ENCODE measurements around the gene MTX2.

The MTX2 gene

DNA sequence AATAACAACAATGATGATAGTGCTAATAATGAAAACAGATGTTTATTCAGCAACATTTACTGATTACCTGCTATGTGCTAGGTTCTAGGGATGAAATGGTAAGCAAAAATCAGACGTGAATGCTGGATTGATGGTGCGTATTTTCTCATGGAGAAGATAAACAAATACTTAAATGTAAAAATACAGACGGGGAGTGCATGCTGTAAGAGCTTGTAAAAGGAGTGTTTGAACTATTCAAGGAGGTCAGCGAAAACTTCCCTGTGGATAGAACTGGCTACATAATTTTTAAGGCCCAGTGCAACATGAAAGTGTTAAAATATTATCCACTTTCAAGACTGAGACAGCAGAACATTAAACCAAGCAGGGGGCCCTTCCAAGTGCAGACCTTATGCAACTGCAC, 22.1 kb downstream of the MTX2 start:
- Histone ChIP-seq H3K9ac (ENCODE audit: low read length) (no peak overlapping the region), H3K27ac (ENCODE audit: low read depth, low read length) (no peak overlapping the region), H3K4me2 (ENCODE audit: low read depth, low read length, poor library complexity, severe bottlenecking) (no peak overlapping the region), H3K36me3 (ENCODE audit: low read length) (no peaks in the 10 kb centered on the region), H3K4me3 (ENCODE audit: insufficient read depth, low read length, poor library complexity, severe bottlenecking) (no peak overlapping the region), H3K27me3 (ENCODE audit: low read length) (no peaks in the 10 kb centered on the region), H3K9me2 (replicated peaks; ENCODE audit: insufficient read depth, low read length) (no peaks in the 10 kb centered on the region), H3K79me2 (ENCODE audit: insufficient read depth, low read length) (peaks cover 53% of the 10 kb centered on the region; the same call in 1 of the 2 replicates), H3F3A (ENCODE audit: insufficient read depth) (no peaks in the 10 kb centered on the region), H2AFZ (ENCODE audit: low read depth, low read length, severe bottlenecking) (no peak overlapping the region), H4K20me1 (ENCODE audit: low read depth, low read length) (0 out of 2 replicates have a peak, but pooled peaks cover 14% of the 10 kb centered on the region), H3K9me3 (ENCODE audit: insufficient read depth, low read length) (no peaks in the 10 kb centered on the region)
- TF ChIP-seq EZH2phosphoT487 (conservative IDR thresholded peaks at IDR 0.05; ENCODE audit: low read length): no peak
- TF ChIP-seq, protein P1, sequence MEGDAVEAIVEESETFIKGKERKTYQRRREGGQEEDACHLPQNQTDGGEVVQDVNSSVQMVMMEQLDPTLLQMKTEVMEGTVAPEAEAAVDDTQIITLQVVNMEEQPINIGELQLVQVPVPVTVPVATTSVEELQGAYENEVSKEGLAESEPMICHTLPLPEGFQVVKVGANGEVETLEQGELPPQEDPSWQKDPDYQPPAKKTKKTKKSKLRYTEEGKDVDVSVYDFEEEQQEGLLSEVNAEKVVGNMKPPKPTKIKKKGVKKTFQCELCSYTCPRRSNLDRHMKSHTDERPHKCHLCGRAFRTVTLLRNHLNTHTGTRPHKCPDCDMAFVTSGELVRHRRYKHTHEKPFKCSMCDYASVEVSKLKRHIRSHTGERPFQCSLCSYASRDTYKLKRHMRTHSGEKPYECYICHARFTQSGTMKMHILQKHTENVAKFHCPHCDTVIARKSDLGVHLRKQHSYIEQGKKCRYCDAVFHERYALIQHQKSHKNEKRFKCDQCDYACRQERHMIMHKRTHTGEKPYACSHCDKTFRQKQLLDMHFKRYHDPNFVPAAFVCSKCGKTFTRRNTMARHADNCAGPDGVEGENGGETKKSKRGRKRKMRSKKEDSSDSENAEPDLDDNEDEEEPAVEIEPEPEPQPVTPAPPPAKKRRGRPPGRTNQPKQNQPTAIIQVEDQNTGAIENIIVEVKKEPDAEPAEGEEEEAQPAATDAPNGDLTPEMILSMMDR (IDR thresholded peaks at IDR 0.05; ENCODE audit: insufficient read depth, low read length, poor library complexity, severe bottlenecking): no peak

- no peaks in the 10 kb centered on the region for H3K27me3 ChIP-seq (ENCODE audit: low read length)
- peaks cover 49% of the 10 kb centered on the region; the same call in 1 of the 2 replicates for H3K79me2 ChIP-seq (ENCODE audit: insufficient read depth, low read length)
- no peak overlapping the region for H2AFZ ChIP-seq (ENCODE audit: low read depth, low read length, severe bottlenecking)
- H3K9me3 ChIP-seq (ENCODE audit: insufficient read depth, low read length): no peaks in the 10 kb centered on the region
- no peak overlapping the region for H3K4me2 ChIP-seq (ENCODE audit: low read depth, low read length, poor library complexity, severe bottlenecking)
- TF ChIP-seq EZH2phosphoT487 (conservative IDR thresholded peaks at IDR 0.05; ENCODE audit: low read length): no peak
- TF ChIP-seq, protein P1 (IDR thresholded peaks at IDR 0.05; ENCODE audit: insufficient read depth, low read length, poor library complexity, severe bottlenecking): no peak
- no peak overlapping the region for H3K27ac ChIP-seq (ENCODE audit: low read depth, low read length)
- 0 out of 2 replicates have a peak, but pooled peaks cover 14% of the 10 kb centered on the region for H4K20me1 ChIP-seq (ENCODE audit: low read depth, low read length)
- no peak overlapping the region for H3K9ac ChIP-seq (ENCODE audit: low read length)
- H3K9me2 ChIP-seq (replicated peaks; ENCODE audit: insufficient read depth, low read length): no peaks in the 10 kb centered on the region
- no peak overlapping the region for H3K4me3 ChIP-seq (ENCODE audit: insufficient read depth, low read length, poor library complexity, severe bottlenecking)
- H3K36me3 ChIP-seq (ENCODE audit: low read length): no peaks in the 10 kb centered on the region
- no peaks in the 10 kb centered on the region for H3F3A ChIP-seq (ENCODE audit: insufficient read depth)
These were observed 22.6 kb downstream of the MTX2 start for GRCh38 chr2:176291809-176292283.

DNA sequence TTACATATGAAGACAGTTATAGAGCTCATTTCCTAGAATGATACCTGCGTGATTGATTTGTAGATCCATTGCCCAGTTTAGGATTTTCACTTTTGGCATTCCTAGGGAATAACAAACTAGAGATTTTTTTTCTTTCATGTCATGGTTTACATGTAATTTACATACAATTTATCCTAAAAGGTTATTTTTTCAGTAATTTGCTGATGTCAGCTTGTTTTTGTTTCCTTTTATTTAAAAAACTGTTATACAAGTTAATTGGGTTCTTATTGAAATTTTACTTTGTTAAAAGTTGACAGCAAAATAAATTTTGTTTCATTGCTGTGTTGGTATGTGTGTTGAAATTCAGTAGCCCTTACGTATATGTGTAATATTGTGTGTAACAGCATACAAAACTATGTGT, 23.4 kb downstream of the MTX2 start:
- Histone ChIP-seq H3K4me2 (ENCODE audit: low read depth, low read length, poor library complexity, severe bottlenecking) (no peak overlapping the region), H4K20me1 (ENCODE audit: low read depth, low read length) (0 out of 2 replicates have a peak, but pooled peaks cover 14% of the 10 kb centered on the region), H3K36me3 (ENCODE audit: low read length) (no peaks in the 10 kb centered on the region), H3K9ac (ENCODE audit: low read length) (no peak overlapping the region), H3K9me2 (replicated peaks; ENCODE audit: insufficient read depth, low read length) (no peaks in the 10 kb centered on the region), H3K9me3 (ENCODE audit: insufficient read depth, low read length) (no peaks in the 10 kb centered on the region), H3K27ac (ENCODE audit: low read depth, low read length) (no peak overlapping the region), H2AFZ (ENCODE audit: low read depth, low read length, severe bottlenecking) (no peak overlapping the region), H3K27me3 (ENCODE audit: low read length) (no peaks in the 10 kb centered on the region), H3K4me3 (ENCODE audit: insufficient read depth, low read length, poor library complexity, severe bottlenecking) (no peak overlapping the region), H3F3A (ENCODE audit: insufficient read depth) (no peaks in the 10 kb centered on the region), H3K79me2 (ENCODE audit: insufficient read depth, low read length) (peaks cover 43% of the 10 kb centered on the region; the same call in 1 of the 2 replicates)
- no peak for TF ChIP-seq EZH2phosphoT487 (conservative IDR thresholded peaks at IDR 0.05; ENCODE audit: low read length)
- TF ChIP-seq, protein P1 (IDR thresholded peaks at IDR 0.05; ENCODE audit: insufficient read depth, low read length, poor library complexity, severe bottlenecking): no peak
